Transverse colon (tissue), 4 donors: Measurements from ENCODE around the gene NCAPD2. TPM values are rescaled to one million over a fixed set of nuclear protein-coding genes. Genes with fewer than 3 reads are reported as not detected.

Source experiments
- DNase-seq: peaks from one replicate; pipeline ENCODE4 v3.0.0-alpha.2; 2019
- H3K27ac ChIP-seq, 4 donors: fragments of 200-600 bp; sonication (generic); 2 replicates each; pipeline ENCODE4 v1.5.1; 2016 to 2018; ENCODE audit warnings: inconsistent platforms in 4 of 4
- H3K27me3 ChIP-seq: fragments of 200-600 bp; sonication (generic); 2 replicates; pipeline ENCODE4 v1.5.1; 2017; ENCODE audit warnings: inconsistent platforms
- H3K36me3 ChIP-seq, 4 donors: fragments of 200-600 bp; sonication (generic); 2 replicates each; pipeline ENCODE4 v1.5.1; 2017 to 2019; ENCODE audit warnings: inconsistent platforms in 4 of 4
- H3K4me1 ChIP-seq, 4 donors: fragments of 200-600 bp; sonication (generic); 2 replicates each; pipeline ENCODE4 v1.5.1; 2017 to 2020; ENCODE audit warnings: inconsistent platforms in 4 of 4
- H3K4me3 ChIP-seq, 4 donors: fragments of 200-600 bp; sonication (generic); 1 replicate in 1 of 4; 2 replicates in 3 of 4; pipeline versions ENCODE4 v1.5.1 to v1.6.1; 2017 to 2019; ENCODE audit warnings: inconsistent platforms in 4 of 4
- H3K9me3 ChIP-seq, 2 donors: fragments of 200-600 bp; sonication (generic); 2 replicates each; pipeline ENCODE4 v1.5.1; 2017 to 2019; ENCODE audit warnings: inconsistent platforms in 2 of 2
- EP300 ChIP-seq: sonication (generic); formaldehyde crosslinking; IDR thresholded peaks from one replicate; pipeline ENCODE4 v1.6.1; 2017; ENCODE audit warnings: antibody characterized with exemption, low read depth
- POLR2A ChIP-seq: fragments of 450-650 bp; IDR thresholded peaks from one replicate; pipeline ENCODE4 v1.6.1; 2016; ENCODE audit warnings: antibody characterized with exemption, mild to moderate bottlenecking, moderate library complexity
- POLR2AphosphoS5 ChIP-seq, 3 donors: sonication (generic); formaldehyde crosslinking; IDR thresholded peaks; one replicate each; pipeline ENCODE4 v1.6.1; 2016; ENCODE audit warnings: antibody characterized with exemption in 3 of 3
- WGBS, 2 donors: methylation state at CpG; one replicate each; pipeline ENCODE4 v1.1.5; 2018; ENCODE audit warnings: low coverage in 1 of 2; 5-methylcytosine and 5-hydroxymethylcytosine counted together
- in situ Hi-C, 4 donors: fragments of 200-750 bp; cut with MboI; loops; one replicate each; pipeline versions ENCODE4 v1.15.0 to v1.15.1; 2017; ENCODE audit warnings: low sequenced_read_pairs in 3 of 4, low pct_ligation_motif_present in 1 of 4, low pct_unique_long_range_greater_than_20kb in 1 of 4
- intact Hi-C: fragments of 100-400 bp; cut with DNase I; formaldehyde crosslinking; loops from one replicate; pipeline ENCODE4 v1.15.1; 2023; ENCODE audit warnings: low total_unique reads
- total RNA-seq, 4 donors: library from RNA; depleted of rRNA; stranded (reverse); fragments of >200 nt; gene quantifications; one replicate each; pipeline ENCODE4 v1.1.0, GENCODE V29; 2016
- TF ChIP-seq, protein P1 (sequence below), 5 experiments: fragments of 200-600 bp in 3 of 5; fragments of 450-650 bp in 2 of 5; sonication (generic) in 3 of 5; IDR thresholded peaks; 1 replicate in 2 of 5; 2 replicates in 3 of 5; pipeline ENCODE4 v1.5.1; 2016 to 2017; ENCODE audit warnings: antibody characterized with exemption in 5 of 5, inconsistent platforms in 3 of 5, mild to moderate bottlenecking in 2 of 5, moderate library complexity in 1 of 5

Gene NCAPD2
- total RNA-seq, 4 donors from 2014 or later: 18.3 to 20.2 (median 19.2) TPM

DNA sequence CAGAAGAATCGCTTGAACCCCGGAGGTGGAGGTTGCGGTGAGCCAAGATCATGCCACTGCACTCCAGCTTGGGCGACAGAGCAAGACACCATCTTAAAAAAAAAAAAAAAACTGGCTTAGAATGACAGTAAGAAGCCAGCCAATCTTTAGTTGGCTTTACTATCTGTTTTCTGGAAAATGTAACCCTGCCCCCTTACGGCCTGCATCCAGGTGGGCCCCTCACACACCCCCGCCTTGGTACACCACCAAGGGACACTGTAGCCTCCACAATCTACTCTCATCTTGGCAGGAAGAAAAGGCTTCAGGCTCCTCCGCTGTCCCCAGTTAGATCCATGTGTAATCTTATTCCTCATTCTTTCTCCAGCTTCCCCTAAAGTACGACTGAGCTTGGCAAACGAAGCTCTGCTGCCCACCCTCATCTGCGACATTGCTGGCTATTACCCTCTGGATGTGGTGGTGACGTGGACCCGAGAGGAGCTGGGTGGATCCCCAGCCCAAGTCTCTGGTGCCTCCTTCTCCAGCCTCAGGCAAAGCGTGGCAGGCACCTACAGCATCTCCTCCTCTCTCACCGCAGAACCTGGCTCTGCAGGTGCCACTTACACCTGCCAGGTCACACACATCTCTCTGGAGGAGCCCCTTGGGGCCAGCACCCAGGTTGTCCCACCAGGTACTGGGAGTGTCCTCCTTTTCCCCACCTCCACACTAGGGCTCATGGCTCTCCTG, 35.5 kb upstream of the NCAPD2 start:
- Histone ChIP-seq H3K36me3 (peaks cover 0 to 47% (median 21%) of the 10 kb centered on the region in 4 donors), H3K9me3 (no peaks in the 10 kb centered on the region), H3K4me3 (no peak overlapping the region), H3K27me3 (no peaks in the 10 kb centered on the region), H3K27ac (no peak overlapping the region), H3K4me1 (peaks cover 2 to 19% (median 6%) of the 10 kb centered on the region in 4 donors)
- no peak for DNase-seq
- TF ChIP-seq, protein P1, sequence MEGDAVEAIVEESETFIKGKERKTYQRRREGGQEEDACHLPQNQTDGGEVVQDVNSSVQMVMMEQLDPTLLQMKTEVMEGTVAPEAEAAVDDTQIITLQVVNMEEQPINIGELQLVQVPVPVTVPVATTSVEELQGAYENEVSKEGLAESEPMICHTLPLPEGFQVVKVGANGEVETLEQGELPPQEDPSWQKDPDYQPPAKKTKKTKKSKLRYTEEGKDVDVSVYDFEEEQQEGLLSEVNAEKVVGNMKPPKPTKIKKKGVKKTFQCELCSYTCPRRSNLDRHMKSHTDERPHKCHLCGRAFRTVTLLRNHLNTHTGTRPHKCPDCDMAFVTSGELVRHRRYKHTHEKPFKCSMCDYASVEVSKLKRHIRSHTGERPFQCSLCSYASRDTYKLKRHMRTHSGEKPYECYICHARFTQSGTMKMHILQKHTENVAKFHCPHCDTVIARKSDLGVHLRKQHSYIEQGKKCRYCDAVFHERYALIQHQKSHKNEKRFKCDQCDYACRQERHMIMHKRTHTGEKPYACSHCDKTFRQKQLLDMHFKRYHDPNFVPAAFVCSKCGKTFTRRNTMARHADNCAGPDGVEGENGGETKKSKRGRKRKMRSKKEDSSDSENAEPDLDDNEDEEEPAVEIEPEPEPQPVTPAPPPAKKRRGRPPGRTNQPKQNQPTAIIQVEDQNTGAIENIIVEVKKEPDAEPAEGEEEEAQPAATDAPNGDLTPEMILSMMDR (IDR thresholded peaks at IDR 0.05): no peak
- no peak for TF ChIP-seq EP300
- TF ChIP-seq POLR2AphosphoS5 (IDR thresholded peaks at IDR 0.05): no peak
- no peak for TF ChIP-seq POLR2A
- intact Hi-C loops: no loop called here
- in situ Hi-C loops: loop anchor here in 3 of 4 donors (10.0 to 25.0 kb wide), 2 partner anchors 121 to 124 kb away; partner anchors contain the start of gene TNFRSF1A (in 2 of the 3)
- 80 to 93% methylated on average over 6 to 14 of the region's 14 CpGs for WGBS, 2 donors

DNA sequence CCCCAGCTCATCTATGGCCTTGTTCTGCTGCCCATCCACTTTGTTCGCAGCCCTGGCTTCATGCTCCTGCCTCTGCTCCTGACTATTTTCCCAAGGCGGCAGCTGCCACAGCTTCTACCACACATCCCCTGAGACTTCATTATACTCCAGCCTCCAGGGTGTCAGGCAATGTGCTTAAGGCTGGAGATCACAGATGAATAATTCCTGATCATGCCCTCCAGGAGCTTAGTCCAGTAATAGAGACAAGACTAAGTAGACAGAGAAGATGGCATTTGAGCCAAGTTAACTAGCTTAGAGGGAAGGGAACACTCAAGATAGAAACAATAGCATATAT, 34.9 kb upstream of the NCAPD2 start:
- no peak for DNase-seq
- TF ChIP-seq, protein P1 (IDR thresholded peaks at IDR 0.05): no peak
- TF ChIP-seq EP300: no peak
- TF ChIP-seq POLR2A: no peak
- peaks cover 0 to 48% (median 23%) of the 10 kb centered on the region in 4 donors for H3K36me3 ChIP-seq
- intact Hi-C loops: no loop called here
- peaks cover 0 to 22% (median 4%) of the 10 kb centered on the region in 4 donors for H3K4me1 ChIP-seq
- H3K27ac ChIP-seq: no peak overlapping the region
- WGBS, 2 donors: 98 to 100% methylated on average over 2 of the region's 2 CpGs
- in situ Hi-C loops: loop anchor here in 3 of 4 donors (10.0 to 25.0 kb wide), 2 partner anchors 122 to 124 kb away; partner anchors contain the start of gene TNFRSF1A (in 2 of the 3)
- no peaks in the 10 kb centered on the region for H3K27me3 ChIP-seq
- H3K9me3 ChIP-seq: no peaks in the 10 kb centered on the region
- no peak overlapping the region for H3K4me3 ChIP-seq

DNA sequence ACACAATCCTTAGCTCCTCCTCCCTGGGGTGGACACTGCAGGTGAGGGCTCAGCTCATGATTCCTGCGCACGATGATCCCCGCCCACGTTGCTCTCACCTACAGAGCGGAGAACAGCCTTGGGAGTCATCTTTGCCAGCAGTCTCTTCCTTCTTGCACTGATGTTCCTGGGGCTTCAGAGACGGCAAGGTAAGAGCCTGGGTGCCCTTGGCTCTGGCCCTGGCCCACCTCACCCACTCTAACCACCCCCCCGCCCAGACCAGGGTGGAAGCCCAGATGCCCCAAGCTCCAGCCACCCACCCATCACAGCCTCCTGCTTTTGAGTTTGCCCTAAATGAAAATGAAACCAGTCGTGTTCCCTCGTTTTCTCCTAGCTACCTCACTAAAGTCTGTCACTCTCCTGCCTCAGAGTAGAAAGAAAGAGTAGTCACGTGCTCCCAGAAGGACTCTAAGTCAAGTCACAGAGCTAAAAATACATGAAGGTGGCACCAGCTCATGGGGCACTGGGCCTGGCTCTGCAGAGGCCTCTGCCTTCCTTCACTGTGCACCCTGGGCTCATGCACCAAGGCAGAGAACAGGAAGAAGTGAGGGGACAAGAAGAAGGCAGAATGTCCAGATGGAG, 33.0 kb upstream of the NCAPD2 start:
- intact Hi-C loops: loop anchor here (5.0 kb wide), 1 partner anchor 39 kb away; no protein-coding TSS in a partner anchor
- Histone ChIP-seq H3K4me1 (peaks cover 0 to 35% (median 4%) of the 10 kb centered on the region in 4 donors), H3K27me3 (no peaks in the 10 kb centered on the region), H3K36me3 (peaks cover 0 to 61% (median 28%) of the 10 kb centered on the region in 4 donors), H3K4me3 (no peak overlapping the region), H3K9me3 (no peaks in the 10 kb centered on the region), H3K27ac (peak overlapping the region; percentile 59 to 82 (median 74))
- no peak for DNase-seq
- TF ChIP-seq POLR2A: no peak
- TF ChIP-seq, protein P1 (IDR thresholded peaks at IDR 0.05): no peak
- no peak for TF ChIP-seq EP300
- TF ChIP-seq POLR2AphosphoS5 (IDR thresholded peaks at IDR 0.05): no peak
- in situ Hi-C loops: loop anchor here in 2 of 4 donors (25.0 kb wide), 1 partner anchor 124 kb away; the partner anchor contains the start of gene TNFRSF1A (in 2 of the 2)
- WGBS, 2 donors: 84% methylated on average over 10 of the region's 10 CpGs; no CpG with 5 or more reads in 1 of the 2 donors
